Measurements from ENCODE around the gene MGST3.

GRCh38 chr1:165612062-165612461 is 19.0 kb upstream of the MGST3 start:
- TF ChIP-seq CTCF (IDR thresholded peaks at IDR 0.05; ENCODE audit: insufficient read depth, low read length): no peak
- no peak for TF ChIP-seq POLR2AphosphoS5 (IDR thresholded peaks at IDR 0.05; ENCODE audit: low read depth)
- no peak for TF ChIP-seq SPI1 (IDR thresholded peaks at IDR 0.05; ENCODE audit: borderline replicate concordance, low read depth)
- TF ChIP-seq, protein P1, sequence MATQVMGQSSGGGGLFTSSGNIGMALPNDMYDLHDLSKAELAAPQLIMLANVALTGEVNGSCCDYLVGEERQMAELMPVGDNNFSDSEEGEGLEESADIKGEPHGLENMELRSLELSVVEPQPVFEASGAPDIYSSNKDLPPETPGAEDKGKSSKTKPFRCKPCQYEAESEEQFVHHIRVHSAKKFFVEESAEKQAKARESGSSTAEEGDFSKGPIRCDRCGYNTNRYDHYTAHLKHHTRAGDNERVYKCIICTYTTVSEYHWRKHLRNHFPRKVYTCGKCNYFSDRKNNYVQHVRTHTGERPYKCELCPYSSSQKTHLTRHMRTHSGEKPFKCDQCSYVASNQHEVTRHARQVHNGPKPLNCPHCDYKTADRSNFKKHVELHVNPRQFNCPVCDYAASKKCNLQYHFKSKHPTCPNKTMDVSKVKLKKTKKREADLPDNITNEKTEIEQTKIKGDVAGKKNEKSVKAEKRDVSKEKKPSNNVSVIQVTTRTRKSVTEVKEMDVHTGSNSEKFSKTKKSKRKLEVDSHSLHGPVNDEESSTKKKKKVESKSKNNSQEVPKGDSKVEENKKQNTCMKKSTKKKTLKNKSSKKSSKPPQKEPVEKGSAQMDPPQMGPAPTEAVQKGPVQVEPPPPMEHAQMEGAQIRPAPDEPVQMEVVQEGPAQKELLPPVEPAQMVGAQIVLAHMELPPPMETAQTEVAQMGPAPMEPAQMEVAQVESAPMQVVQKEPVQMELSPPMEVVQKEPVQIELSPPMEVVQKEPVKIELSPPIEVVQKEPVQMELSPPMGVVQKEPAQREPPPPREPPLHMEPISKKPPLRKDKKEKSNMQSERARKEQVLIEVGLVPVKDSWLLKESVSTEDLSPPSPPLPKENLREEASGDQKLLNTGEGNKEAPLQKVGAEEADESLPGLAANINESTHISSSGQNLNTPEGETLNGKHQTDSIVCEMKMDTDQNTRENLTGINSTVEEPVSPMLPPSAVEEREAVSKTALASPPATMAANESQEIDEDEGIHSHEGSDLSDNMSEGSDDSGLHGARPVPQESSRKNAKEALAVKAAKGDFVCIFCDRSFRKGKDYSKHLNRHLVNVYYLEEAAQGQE (IDR thresholded peaks at IDR 0.05; ENCODE audit: insufficient replicate concordance, low read depth): no peak
- TF ChIP-seq GABPA (IDR thresholded peaks at IDR 0.05; ENCODE audit: low read depth): no peak

All from HL-60 (cell line).